ENCODE measurements around the gene LAMA2.

DNA sequence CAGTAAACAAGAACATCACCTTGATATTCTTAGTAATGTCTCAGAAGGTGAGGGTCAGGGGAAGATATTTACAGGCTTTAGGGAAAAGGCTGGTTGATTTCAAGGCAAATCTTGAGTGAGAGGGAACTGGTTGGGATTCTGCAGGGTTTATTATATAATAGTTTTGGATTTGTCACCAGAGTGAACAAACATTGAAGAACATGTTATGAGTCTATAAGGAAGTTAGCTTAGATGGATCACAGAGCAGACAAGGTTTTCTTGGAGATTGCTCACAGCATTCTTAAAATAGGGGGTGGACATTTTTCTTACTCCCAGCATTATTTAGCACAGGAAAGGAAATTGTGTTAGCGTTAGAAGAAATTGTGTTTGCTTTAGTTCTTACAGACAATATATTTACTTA is 324.9 kb downstream of the LAMA2 start:
- TF ChIP-seq, protein P1, sequence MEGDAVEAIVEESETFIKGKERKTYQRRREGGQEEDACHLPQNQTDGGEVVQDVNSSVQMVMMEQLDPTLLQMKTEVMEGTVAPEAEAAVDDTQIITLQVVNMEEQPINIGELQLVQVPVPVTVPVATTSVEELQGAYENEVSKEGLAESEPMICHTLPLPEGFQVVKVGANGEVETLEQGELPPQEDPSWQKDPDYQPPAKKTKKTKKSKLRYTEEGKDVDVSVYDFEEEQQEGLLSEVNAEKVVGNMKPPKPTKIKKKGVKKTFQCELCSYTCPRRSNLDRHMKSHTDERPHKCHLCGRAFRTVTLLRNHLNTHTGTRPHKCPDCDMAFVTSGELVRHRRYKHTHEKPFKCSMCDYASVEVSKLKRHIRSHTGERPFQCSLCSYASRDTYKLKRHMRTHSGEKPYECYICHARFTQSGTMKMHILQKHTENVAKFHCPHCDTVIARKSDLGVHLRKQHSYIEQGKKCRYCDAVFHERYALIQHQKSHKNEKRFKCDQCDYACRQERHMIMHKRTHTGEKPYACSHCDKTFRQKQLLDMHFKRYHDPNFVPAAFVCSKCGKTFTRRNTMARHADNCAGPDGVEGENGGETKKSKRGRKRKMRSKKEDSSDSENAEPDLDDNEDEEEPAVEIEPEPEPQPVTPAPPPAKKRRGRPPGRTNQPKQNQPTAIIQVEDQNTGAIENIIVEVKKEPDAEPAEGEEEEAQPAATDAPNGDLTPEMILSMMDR (IDR thresholded peaks at IDR 0.05), result no peak
- no peak for TF ChIP-seq POLR2A (IDR thresholded peaks at IDR 0.05)

Data from right lobe of liver (tissue), 4 donors.